Transverse colon (tissue), 4 donors: ENCODE data around the gene MRGPRE. TPM values are rescaled to one million over a fixed set of nuclear protein-coding genes. Genes with fewer than 3 reads are reported as not detected.

Source experiments
- DNase-seq: peaks from one replicate; pipeline ENCODE4 v3.0.0-alpha.2; 2019
- H3K27ac ChIP-seq, 4 donors: fragments of 200-600 bp; sonication (generic); 2 replicates each; pipeline ENCODE4 v1.5.1; 2016 to 2018; ENCODE audit warnings: inconsistent platforms in 4 of 4
- H3K27me3 ChIP-seq: fragments of 200-600 bp; sonication (generic); 2 replicates; pipeline ENCODE4 v1.5.1; 2017; ENCODE audit warnings: inconsistent platforms
- H3K36me3 ChIP-seq, 4 donors: fragments of 200-600 bp; sonication (generic); 2 replicates each; pipeline ENCODE4 v1.5.1; 2017 to 2019; ENCODE audit warnings: inconsistent platforms in 4 of 4
- H3K4me1 ChIP-seq, 4 donors: fragments of 200-600 bp; sonication (generic); 2 replicates each; pipeline ENCODE4 v1.5.1; 2017 to 2020; ENCODE audit warnings: inconsistent platforms in 4 of 4
- H3K4me3 ChIP-seq, 4 donors: fragments of 200-600 bp; sonication (generic); 1 replicate in 1 of 4; 2 replicates in 3 of 4; pipeline versions ENCODE4 v1.5.1 to v1.6.1; 2017 to 2019; ENCODE audit warnings: inconsistent platforms in 4 of 4
- H3K9me3 ChIP-seq, 2 donors: fragments of 200-600 bp; sonication (generic); 2 replicates each; pipeline ENCODE4 v1.5.1; 2017 to 2019; ENCODE audit warnings: inconsistent platforms in 2 of 2
- CTCF ChIP-seq, 5 experiments: fragments of 200-600 bp in 3 of 5; fragments of 450-650 bp in 2 of 5; sonication (generic) in 3 of 5; IDR thresholded peaks; 1 replicate in 2 of 5; 2 replicates in 3 of 5; pipeline ENCODE4 v1.5.1; 2016 to 2017; ENCODE audit warnings: antibody characterized with exemption in 5 of 5, inconsistent platforms in 3 of 5, mild to moderate bottlenecking in 2 of 5, moderate library complexity in 1 of 5
- EP300 ChIP-seq: sonication (generic); formaldehyde crosslinking; IDR thresholded peaks from one replicate; pipeline ENCODE4 v1.6.1; 2017; ENCODE audit warnings: antibody characterized with exemption, low read depth
- POLR2A ChIP-seq: fragments of 450-650 bp; IDR thresholded peaks from one replicate; pipeline ENCODE4 v1.6.1; 2016; ENCODE audit warnings: antibody characterized with exemption, mild to moderate bottlenecking, moderate library complexity
- POLR2AphosphoS5 ChIP-seq, 3 donors: sonication (generic); formaldehyde crosslinking; IDR thresholded peaks; one replicate each; pipeline ENCODE4 v1.6.1; 2016; ENCODE audit warnings: antibody characterized with exemption in 3 of 3
- WGBS, 2 donors: methylation state at CpG; one replicate each; pipeline ENCODE4 v1.1.5; 2018; ENCODE audit warnings: low coverage in 1 of 2; 5-methylcytosine and 5-hydroxymethylcytosine counted together
- in situ Hi-C, 4 donors: fragments of 200-750 bp; cut with MboI; loops; one replicate each; pipeline versions ENCODE4 v1.15.0 to v1.15.1; 2017; ENCODE audit warnings: low sequenced_read_pairs in 3 of 4, low pct_ligation_motif_present in 1 of 4, low pct_unique_long_range_greater_than_20kb in 1 of 4
- intact Hi-C: fragments of 100-400 bp; cut with DNase I; formaldehyde crosslinking; loops from one replicate; pipeline ENCODE4 v1.15.1; 2023; ENCODE audit warnings: low total_unique reads
- total RNA-seq, 4 donors: library from RNA; depleted of rRNA; stranded (reverse); fragments of >200 nt; gene quantifications; one replicate each; pipeline ENCODE4 v1.1.0, GENCODE V29; 2016

MRGPRE gene
- total RNA-seq, 4 donors from 2014 or later, result not detected

DNA sequence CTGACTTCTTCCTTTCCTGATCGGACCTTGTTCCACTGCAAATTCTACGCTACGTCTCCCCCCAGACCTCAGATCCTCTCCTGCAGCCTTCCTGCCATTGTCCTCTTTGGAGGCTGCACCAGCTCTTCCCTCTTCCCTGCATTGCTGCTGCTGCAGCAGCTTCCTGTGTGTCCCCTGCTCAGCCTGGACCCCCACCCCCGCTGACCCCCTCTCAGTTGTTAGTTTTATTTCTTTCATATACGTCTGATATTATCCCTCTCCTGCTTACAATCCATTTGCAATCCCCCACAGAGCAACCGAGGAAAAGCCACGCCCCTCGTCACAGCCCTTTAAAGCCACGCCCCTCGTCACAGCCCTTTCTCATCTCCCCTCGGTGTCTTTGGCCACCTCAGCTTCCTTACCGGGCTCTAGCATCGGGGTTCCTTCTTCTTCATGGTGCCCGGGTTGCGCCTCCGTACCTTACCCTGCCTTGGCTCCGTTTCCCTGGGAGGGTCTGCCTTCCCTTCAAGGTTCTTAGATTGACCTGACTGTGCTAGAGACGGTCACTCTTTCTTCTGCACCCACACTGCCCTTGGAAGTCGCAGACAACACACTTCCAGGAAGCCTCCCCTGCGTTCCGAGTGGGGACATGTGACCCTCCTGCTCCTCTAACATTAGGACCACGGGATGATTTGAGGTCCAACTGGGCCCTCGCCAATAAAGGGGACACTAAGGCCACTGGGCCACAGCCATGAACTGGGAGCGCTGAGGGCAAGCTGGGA lies 18.4 kb downstream of the MRGPRE start:
- Histone ChIP-seq H3K9me3 (no peaks in the 10 kb centered on the region), H3K4me1 (peaks cover 0 to 7% (median 0%) of the 10 kb centered on the region in 4 donors), H3K4me3 (no peak overlapping the region), H3K27ac (no peak overlapping the region), H3K36me3 (no peaks in the 10 kb centered on the region), H3K27me3 (peaks cover 42% of the 10 kb centered on the region)
- WGBS, 2 donors, result 63 to 72% methylated on average over 5 to 24 of the region's 24 CpGs
- in situ Hi-C loops (loop anchor here (10.0 to 25.0 kb wide), 4 partner anchors 102 to 179 kb away; no protein-coding TSS in a partner anchor), intact Hi-C loops (loop anchor here (10.0 kb wide), 1 partner anchor 179 kb away; no protein-coding TSS in a partner anchor)
- DNase-seq, result no peak
- TF ChIP-seq POLR2AphosphoS5 (IDR thresholded peaks at IDR 0.05), result no peak
- TF ChIP-seq CTCF (IDR thresholded peaks at IDR 0.05), result no peak
- TF ChIP-seq EP300, result no peak

DNA sequence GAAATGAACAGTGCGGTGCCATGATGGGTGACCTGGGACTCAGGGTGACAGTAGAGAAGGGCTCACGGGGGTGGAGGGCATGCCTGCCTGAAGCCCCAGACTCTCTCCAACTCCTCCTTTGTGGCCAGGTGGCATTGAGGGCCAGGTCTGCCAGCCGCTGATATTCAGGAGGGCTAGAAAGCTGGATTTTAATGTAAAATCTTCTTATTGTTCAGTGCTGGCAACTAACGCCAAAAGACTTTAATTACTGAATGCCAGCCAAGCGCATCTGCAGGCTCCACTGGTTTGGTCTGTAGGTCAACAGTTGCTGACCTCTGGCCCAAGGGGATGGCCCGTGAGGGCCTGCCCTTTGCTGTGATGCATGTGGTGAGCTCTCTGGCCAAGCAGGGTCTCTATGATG lies 23.9 kb downstream of the MRGPRE start:
- Histone ChIP-seq H3K27ac (no peak overlapping the region), H3K4me3 (no peak overlapping the region), H3K9me3 (no peaks in the 10 kb centered on the region), H3K27me3 (peaks cover 18% of the 10 kb centered on the region), H3K4me1 (peaks cover 0 to 11% (median 5%) of the 10 kb centered on the region in 4 donors), H3K36me3 (no peaks in the 10 kb centered on the region)
- DNase-seq, result no peak
- intact Hi-C loops, result no loop called here
- WGBS, 2 donors, result 76 to 93% methylated on average over 3 to 6 of the region's 6 CpGs
- TF ChIP-seq EP300, result no peak
- TF ChIP-seq CTCF (IDR thresholded peaks at IDR 0.05), result no peak
- TF ChIP-seq POLR2A, result no peak
- TF ChIP-seq POLR2AphosphoS5 (IDR thresholded peaks at IDR 0.05), result no peak
- in situ Hi-C loops, result loop anchor here in 2 of 4 donors (25.0 kb wide), 2 partner anchors 96 to 171 kb away; no protein-coding TSS in a partner anchor

DNA sequence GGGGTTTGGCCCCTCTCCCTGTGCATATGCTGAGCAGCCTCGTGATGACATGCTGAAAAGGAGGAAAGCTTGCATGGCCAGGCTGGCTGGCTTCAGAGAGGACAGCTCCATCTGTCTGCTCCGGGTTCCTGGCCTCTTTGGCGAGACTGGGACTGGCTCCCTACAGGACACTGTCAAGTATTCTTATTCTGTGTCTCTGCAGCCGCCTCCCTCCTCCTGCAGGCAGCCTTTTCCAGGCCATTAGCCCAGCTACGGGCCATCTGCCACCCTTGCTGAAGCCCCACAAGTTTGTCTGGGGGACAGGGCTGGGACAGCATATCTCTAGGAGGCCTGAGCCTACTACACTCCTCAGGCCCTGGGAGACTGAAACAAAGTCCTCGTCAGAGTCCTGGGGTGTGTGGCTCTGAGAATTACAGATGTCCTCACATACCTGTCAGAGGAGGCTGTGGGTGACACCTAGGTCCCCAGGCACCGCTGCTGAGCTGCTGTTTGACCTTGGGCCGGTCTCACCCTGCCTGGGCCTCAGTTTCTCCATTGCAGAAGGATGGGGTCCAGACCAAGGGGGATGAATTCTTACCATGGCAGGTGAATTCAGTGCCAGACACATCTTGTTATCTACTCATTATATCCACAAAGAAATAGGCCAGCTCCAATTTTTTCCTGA lies 24.6 kb downstream of the MRGPRE start:
- DNase-seq, result no peak
- WGBS, 2 donors, result 85% methylated on average over 7 of the region's 8 CpGs; no CpG with 5 or more reads in 1 of the 2 donors
- H3K36me3 ChIP-seq, result no peaks in the 10 kb centered on the region
- no peak overlapping the region for H3K27ac ChIP-seq
- H3K4me3 ChIP-seq, result no peak overlapping the region
- TF ChIP-seq POLR2A, result no peak
- TF ChIP-seq POLR2AphosphoS5 (IDR thresholded peaks at IDR 0.05), result no peak
- no peak for TF ChIP-seq EP300
- no peak for TF ChIP-seq CTCF (IDR thresholded peaks at IDR 0.05)
- H3K9me3 ChIP-seq, result no peaks in the 10 kb centered on the region
- peaks cover 24% of the 10 kb centered on the region for H3K27me3 ChIP-seq
- intact Hi-C loops, result no loop called here
- in situ Hi-C loops, result loop anchor here in 2 of 4 donors (25.0 kb wide), 2 partner anchors 95 to 170 kb away; no protein-coding TSS in a partner anchor
- H3K4me1 ChIP-seq, result peaks cover 0 to 13% (median 7%) of the 10 kb centered on the region in 4 donors

DNA sequence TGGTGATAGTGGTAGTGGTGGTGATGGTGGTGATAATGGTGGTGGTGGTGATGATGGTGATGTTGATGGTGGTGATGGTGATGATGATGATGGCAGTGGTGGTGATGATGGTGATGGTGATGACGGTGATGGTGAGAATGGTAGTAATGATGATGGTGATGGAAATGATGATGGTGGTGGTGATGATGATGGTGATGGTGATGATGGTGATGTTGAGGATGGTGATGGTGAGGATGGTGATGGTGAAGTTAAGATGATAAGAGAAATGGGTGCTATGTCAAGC lies 25.4 kb downstream of the MRGPRE start:
- Histone ChIP-seq H3K36me3 (no peaks in the 10 kb centered on the region), H3K9me3 (no peaks in the 10 kb centered on the region), H3K4me1 (peaks cover 0 to 13% (median 7%) of the 10 kb centered on the region in 4 donors), H3K27ac (no peak overlapping the region), H3K4me3 (no peak overlapping the region), H3K27me3 (peaks cover 32% of the 10 kb centered on the region)
- in situ Hi-C loops (loop anchor here in 2 of 4 donors (25.0 kb wide), 2 partner anchors 95 to 170 kb away; no protein-coding TSS in a partner anchor), intact Hi-C loops (no loop called here)
- WGBS, 2 donors, result 100% methylated on average over 1 of the region's 1 CpG
- no peak for DNase-seq
- no peak for TF ChIP-seq POLR2AphosphoS5 (IDR thresholded peaks at IDR 0.05)
- TF ChIP-seq POLR2A, result no peak
